Smooth muscle cell of trachea (primary cell): ENCODE results near the gene CHERP. TPM values are rescaled to one million over a fixed set of nuclear protein-coding genes. Genes with fewer than 3 reads are reported as not detected.

ENCODE experiments used
- total RNA-seq: library from RNA; depleted of rRNA; stranded (reverse); fragments of >200 nt; gene quantifications from 2 replicates; pipeline ENCODE4 v1.2.1, GENCODE V29; 2014

The CHERP gene, protein sequence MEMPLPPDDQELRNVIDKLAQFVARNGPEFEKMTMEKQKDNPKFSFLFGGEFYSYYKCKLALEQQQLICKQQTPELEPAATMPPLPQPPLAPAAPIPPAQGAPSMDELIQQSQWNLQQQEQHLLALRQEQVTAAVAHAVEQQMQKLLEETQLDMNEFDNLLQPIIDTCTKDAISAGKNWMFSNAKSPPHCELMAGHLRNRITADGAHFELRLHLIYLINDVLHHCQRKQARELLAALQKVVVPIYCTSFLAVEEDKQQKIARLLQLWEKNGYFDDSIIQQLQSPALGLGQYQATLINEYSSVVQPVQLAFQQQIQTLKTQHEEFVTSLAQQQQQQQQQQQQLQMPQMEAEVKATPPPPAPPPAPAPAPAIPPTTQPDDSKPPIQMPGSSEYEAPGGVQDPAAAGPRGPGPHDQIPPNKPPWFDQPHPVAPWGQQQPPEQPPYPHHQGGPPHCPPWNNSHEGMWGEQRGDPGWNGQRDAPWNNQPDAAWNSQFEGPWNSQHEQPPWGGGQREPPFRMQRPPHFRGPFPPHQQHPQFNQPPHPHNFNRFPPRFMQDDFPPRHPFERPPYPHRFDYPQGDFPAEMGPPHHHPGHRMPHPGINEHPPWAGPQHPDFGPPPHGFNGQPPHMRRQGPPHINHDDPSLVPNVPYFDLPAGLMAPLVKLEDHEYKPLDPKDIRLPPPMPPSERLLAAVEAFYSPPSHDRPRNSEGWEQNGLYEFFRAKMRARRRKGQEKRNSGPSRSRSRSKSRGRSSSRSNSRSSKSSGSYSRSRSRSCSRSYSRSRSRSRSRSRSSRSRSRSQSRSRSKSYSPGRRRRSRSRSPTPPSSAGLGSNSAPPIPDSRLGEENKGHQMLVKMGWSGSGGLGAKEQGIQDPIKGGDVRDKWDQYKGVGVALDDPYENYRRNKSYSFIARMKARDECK
- 6.7 and 9.4 TPM in 2 replicates for total RNA-seq

DNA sequence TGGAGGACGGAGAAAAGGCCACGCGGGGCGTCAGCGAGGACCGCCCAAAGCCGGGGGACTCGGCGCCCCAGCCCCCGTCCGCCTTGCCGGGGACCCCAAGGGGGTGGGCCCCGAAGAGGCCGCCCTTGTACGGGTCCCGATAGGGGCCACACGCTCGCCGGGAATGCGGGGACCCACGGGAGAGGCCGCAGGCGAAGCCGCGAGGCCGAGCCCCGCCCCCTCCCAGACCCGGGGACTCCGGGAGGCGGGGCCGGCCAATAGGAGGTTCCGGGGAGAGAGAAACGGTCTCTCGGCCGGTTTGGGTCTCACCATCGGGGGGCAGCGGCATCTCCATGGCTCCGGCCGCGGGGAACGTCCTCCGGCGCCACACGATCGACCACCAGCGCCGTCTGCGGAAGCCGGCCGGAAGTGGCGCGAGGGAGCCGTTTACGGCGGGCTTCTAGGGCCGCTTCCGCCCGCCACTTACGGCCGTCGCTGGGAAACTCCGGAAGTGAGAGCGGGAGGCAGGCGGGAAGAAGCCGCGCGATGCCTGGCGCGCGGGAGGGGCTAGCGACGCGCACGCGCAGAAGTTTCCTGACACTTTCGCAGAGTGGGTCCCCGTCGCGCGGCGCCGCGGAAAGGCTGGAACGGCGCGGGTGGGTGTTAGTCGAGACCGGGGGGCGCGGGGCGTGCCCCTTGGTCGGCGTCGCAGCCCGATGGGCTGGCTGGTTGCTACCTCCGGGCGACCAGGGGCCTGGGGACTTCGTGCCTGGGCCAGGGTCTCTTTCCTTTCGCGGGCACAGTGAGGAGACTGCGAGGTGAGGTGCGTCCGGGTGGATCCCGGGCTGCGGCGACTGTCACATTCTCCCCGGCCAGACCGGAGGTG is at the start of gene CHERP:
Gene CHERP, minus strand, starts transcription at position 393 of the 865 bp plus-strand sequence. Its CDS starts 59 bp downstream, at position 334.

DNA sequence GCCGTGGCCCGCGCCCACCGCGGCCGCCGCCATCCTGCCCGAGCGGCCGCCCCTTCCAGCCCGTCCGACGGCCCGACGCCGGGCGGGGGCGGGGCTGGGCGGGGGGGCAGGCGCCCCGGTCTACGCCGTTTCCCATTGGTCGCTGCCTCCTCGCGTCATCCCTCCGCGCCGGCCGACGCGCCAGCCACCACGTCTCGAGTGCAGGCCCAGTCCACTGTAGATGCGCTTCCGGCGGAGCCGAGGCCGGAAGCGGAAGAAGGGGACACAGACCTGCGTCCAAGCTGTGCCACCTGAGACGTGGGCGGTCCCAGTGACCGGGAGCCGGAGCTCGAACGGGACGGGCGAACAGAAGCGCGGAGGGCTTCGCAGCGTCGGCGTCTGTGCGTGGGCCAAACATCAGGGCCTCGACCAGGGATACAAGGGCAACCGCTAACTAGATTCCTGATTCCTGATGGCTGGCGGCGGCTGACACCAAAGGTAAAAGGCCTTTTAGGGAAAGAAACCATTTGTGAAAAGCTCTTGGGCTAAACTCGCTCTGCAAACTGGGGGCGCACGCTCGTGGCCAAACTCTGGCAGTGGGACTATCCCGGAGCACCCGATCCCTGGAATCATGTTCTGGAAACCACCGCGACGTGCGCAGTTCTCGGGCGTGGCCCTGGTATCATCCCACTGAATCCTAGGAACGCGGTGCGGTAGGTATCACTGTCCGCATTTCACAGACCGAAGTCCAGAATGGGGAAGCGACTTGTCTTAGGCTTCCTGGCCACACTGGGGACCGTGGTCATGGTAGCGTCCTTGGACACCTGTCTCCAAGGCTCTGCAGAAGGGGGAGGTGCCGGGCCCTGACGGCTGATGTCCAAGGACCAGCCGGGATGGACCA is 30.3 kb upstream of the CHERP start, which contains the start of gene SLC35E1:
Gene SLC35E1, minus strand, starts transcription at position 84 of the 880 bp plus-strand sequence. Its CDS starts 51 bp downstream, at position 33.

DNA sequence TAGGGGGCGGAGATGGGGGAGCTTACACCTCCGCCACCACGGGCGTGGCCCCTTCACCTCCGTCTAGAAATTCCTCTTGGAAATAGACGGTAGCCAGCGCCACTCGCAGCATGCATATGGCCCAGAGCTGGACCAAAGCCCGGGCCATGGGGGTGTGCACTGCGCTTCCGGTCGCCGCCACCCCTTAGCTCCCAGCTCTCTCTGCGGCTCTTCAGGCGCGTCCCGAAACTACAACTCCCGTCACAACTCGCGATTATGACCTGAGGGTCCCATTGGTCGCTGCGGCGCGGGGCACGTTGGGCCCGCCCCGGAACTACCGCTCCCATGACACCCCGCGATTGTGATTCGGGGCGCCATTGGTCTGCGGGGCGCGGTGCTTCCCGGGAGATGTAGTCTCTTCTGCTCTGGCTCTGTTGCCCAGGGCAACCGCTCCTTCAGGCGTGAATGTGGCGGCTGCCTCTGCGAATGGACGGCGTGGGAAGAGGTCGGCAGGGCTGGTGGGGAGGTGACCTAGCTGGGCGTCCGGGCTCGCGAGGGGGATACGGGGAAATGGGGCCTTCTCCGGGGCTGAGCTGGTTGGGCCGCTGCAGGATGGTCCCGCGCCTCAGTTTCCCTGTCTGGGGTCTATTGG is 46.1 kb downstream of the CHERP start, which contains the start of the genes C19orf44 and CALR3:
Gene C19orf44, plus strand, starts transcription at position 413 of the 631 bp plus-strand sequence. CDS start 4,399 bp downstream, outside the sequence.
Gene CALR3, minus strand, starts transcription at position 186 of the 631 bp plus-strand sequence. Its CDS starts 38 bp downstream, at position 148.

Other genes starting within 250 kb of the CHERP start
- gene KLF2, start 217.6 kb downstream of the CHERP start, total RNA-seq, result 2.0 and 2.8 TPM in 2 replicates
- gene EPS15L1, start 70.5 kb downstream of the CHERP start, total RNA-seq, result 10.9 and 18.0 TPM in 2 replicates
- not detected in 2 replicates for gene CALR3, start 46.3 kb downstream of the CHERP start, total RNA-seq
- 4.5 and 6.9 TPM in 2 replicates for gene C19orf44, start 46.0 kb downstream of the CHERP start, total RNA-seq
- gene SLC35E1, start 30.0 kb upstream of the CHERP start, total RNA-seq, result 29.1 and 32.9 TPM in 2 replicates
- gene MED26, start 85.8 kb upstream of the CHERP start, total RNA-seq, result 5.8 and 6.1 TPM in 2 replicates
- gene SMIM7, start 117.7 kb upstream of the CHERP start, total RNA-seq, result 63.5 and 115 TPM in 2 replicates
- 1.9 and 5.6 TPM in 2 replicates for gene TMEM38A, start 118.7 kb upstream of the CHERP start, total RNA-seq
- under 0.01 TPM in 1 of 2 replicates, not detected in the other for gene NWD1, start 177.4 kb upstream of the CHERP start, total RNA-seq